HEK293 (cell line): ENCODE data around the gene BCKDHB.

Source experiments
- CTCF ChIA-PET: fragments of 350-600 bp; formaldehyde crosslinking; extraction: SDS; loops from one replicate; lab custom pipeline; 2021; ENCODE audit warnings: antibody characterized with exemption; lab: Yijun Ruan, JAX
- POLR2A ChIA-PET: fragments of 300-600 bp; formaldehyde crosslinking; extraction: SDS; loops from one replicate; lab custom pipeline; 2020; ENCODE audit warnings: antibody characterized with exemption, inconsistent platforms; lab: Yijun Ruan, JAX
- H3K27ac ChIP-seq: fragments of 200-500 bp; sonication (Bioruptor generic); 2 replicates; pipeline ENCODE4 v1.5.1; 2014; ENCODE audit warnings: low read depth, low read length, control low read depth, inconsistent platforms; ENCODE audit errors: extremely low read depth
- H3K36me3 ChIP-seq, 2 experiments: fragments of 200-500 bp in 1 of 2; sonication (Bioruptor generic) in 1 of 2; 1 replicate in 1 of 2; 2 replicates in 1 of 2; pipeline ENCODE4 v1.5.1; 2014 to 2017; ENCODE audit warnings: inconsistent platforms in 2 of 2, low read length in 2 of 2; ENCODE audit not compliant: control insufficient read depth in 2 of 2, insufficient read depth in 1 of 2
- H3K4me1 ChIP-seq: fragments of 200-500 bp; sonication (Bioruptor generic); 2 replicates; pipeline ENCODE4 v1.5.1; 2014; ENCODE audit warnings: mild to moderate bottlenecking, low read length, inconsistent platforms; ENCODE audit not compliant: control insufficient read depth, insufficient read depth
- H3K4me3 ChIP-seq: 2 replicates; pipeline ENCODE4 v1.5.1; 2011; ENCODE audit warnings: low read depth, mild to moderate bottlenecking, control low read depth, low read length, moderate library complexity
- H3K9me3 ChIP-seq: fragments of 200-500 bp; sonication (Bioruptor generic); 2 replicates; pipeline ENCODE4 v1.5.1; 2014; ENCODE audit warnings: low read depth, low read length, inconsistent platforms; ENCODE audit not compliant: control insufficient read depth, insufficient read depth
- MYNN ChIP-seq: fragments of 450-650 bp; formaldehyde crosslinking; IDR thresholded peaks from 2 replicates; pipeline ENCODE4 v1.5.1; 2016; ENCODE audit warnings: missing biosample characterization, missing genetic modification characterization, borderline replicate concordance
- RBAK ChIP-seq: fragments of 450-650 bp; formaldehyde crosslinking; IDR thresholded peaks from 2 replicates; pipeline ENCODE4 v1.5.1; 2016; ENCODE audit warnings: missing biosample characterization, missing genetic modification characterization
- SETDB1 ChIP-seq: IDR thresholded peaks from one replicate; pipeline ENCODE4 v1.6.1; 2017; ENCODE audit warnings: mild to moderate bottlenecking, low read length, moderate library complexity, mixed read lengths; ENCODE audit not compliant: insufficient read length
- TCF7L2 ChIP-seq: IDR thresholded peaks from 2 replicates; pipeline ENCODE4 v1.6.1; 2011; ENCODE audit warnings: low read depth, mild to moderate bottlenecking, inconsistent platforms, low read length, moderate library complexity, borderline replicate concordance
- TSHZ1 ChIP-seq: fragments of 450-650 bp; formaldehyde crosslinking; IDR thresholded peaks from 2 replicates; pipeline ENCODE4 v1.5.1; 2016; ENCODE audit warnings: missing biosample characterization, missing genetic modification characterization, borderline replicate concordance
- ZNF133 ChIP-seq: fragments of 450-650 bp; formaldehyde crosslinking; IDR thresholded peaks from 2 replicates; pipeline ENCODE4 v1.5.1; 2016; ENCODE audit warnings: missing biosample characterization, missing genetic modification characterization
- ZNF155 ChIP-seq: fragments of 450-650 bp; formaldehyde crosslinking; IDR thresholded peaks from 2 replicates; pipeline ENCODE4 v1.5.1; 2016; ENCODE audit warnings: missing biosample characterization, missing genetic modification characterization
- ZNF19 ChIP-seq: fragments of 450-650 bp; formaldehyde crosslinking; IDR thresholded peaks from 2 replicates; pipeline ENCODE4; 2016; ENCODE audit warnings: missing biosample characterization, missing genetic modification characterization, low read depth
- ZNF311 ChIP-seq: fragments of 450-650 bp; formaldehyde crosslinking; IDR thresholded peaks from 2 replicates; pipeline ENCODE4 v1.5.1; 2017; ENCODE audit warnings: missing biosample characterization, missing genetic modification characterization, borderline replicate concordance
- ZNF324 ChIP-seq: fragments of 450-650 bp; formaldehyde crosslinking; IDR thresholded peaks from 2 replicates; pipeline ENCODE4 v1.5.1; 2016; ENCODE audit warnings: missing biosample characterization, missing genetic modification characterization
- ZNF335 ChIP-seq: fragments of 450-650 bp; formaldehyde crosslinking; conservative IDR thresholded peaks from 2 replicates; pipeline ENCODE4 v1.5.1; 2016; ENCODE audit warnings: missing biosample characterization, missing genetic modification characterization
- ZNF433 ChIP-seq: fragments of 450-650 bp; formaldehyde crosslinking; IDR thresholded peaks from 2 replicates; pipeline ENCODE4 v1.5.1; 2016; ENCODE audit warnings: missing biosample characterization, missing genetic modification characterization, low read depth
- ZNF677 ChIP-seq: fragments of 450-650 bp; IDR thresholded peaks from 2 replicates; pipeline ENCODE4 v1.5.0; 2018; ENCODE audit warnings: missing biosample characterization, mild to moderate bottlenecking, missing genetic modification characterization, moderate library complexity
- ZNF707 ChIP-seq: fragments of 450-650 bp; formaldehyde crosslinking; IDR thresholded peaks from 2 replicates; pipeline ENCODE4 v1.5.1; 2016; ENCODE audit warnings: missing biosample characterization, missing genetic modification characterization
- ZSCAN23 ChIP-seq: fragments of 450-650 bp; formaldehyde crosslinking; IDR thresholded peaks from 2 replicates; pipeline ENCODE4 v1.5.1; 2016; ENCODE audit warnings: missing biosample characterization, missing genetic modification characterization
- TF ChIP-seq, protein P1 (sequence below): fragments of 450-650 bp; formaldehyde crosslinking; IDR thresholded peaks from 2 replicates; pipeline ENCODE4 v1.5.1; 2016; ENCODE audit warnings: missing biosample characterization, missing genetic modification characterization
- TF ChIP-seq, protein P2 (sequence below): fragments of 450-650 bp; formaldehyde crosslinking; IDR thresholded peaks from 2 replicates; pipeline ENCODE4 v1.5.1; 2016; ENCODE audit warnings: missing biosample characterization, missing genetic modification characterization
- TF ChIP-seq, protein P3 (sequence below): fragments of 450-650 bp; formaldehyde crosslinking; IDR thresholded peaks from 2 replicates; pipeline ENCODE4 v1.5.1; 2016; ENCODE audit warnings: missing biosample characterization, missing genetic modification characterization
- TF ChIP-seq, protein P4 (sequence below): fragments of 450-650 bp; formaldehyde crosslinking; IDR thresholded peaks from 2 replicates; pipeline ENCODE4 v1.5.1; 2016; ENCODE audit warnings: missing biosample characterization, missing genetic modification characterization

The BCKDHB gene

DNA sequence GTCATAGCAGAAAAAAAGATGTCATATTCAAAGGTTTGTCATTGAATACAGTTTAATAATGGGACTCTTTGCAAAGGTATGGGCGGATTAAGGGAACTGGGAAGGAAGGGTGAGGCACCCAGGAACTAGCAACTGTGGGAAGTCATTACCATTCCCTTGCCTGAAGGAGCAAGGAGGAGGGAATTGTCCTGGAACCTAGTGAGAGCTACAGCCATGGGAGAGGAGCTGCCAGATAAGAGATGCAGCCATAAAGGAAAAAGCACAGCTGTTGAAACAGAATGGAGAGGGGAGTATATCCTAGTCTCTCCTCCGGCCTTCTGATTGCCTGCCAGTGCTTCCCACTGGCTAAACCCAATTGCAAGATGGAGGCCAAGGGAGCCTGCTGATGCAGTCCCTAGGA lies 250.6 kb downstream of the BCKDHB start (continued):
- TF ChIP-seq, protein P1, sequence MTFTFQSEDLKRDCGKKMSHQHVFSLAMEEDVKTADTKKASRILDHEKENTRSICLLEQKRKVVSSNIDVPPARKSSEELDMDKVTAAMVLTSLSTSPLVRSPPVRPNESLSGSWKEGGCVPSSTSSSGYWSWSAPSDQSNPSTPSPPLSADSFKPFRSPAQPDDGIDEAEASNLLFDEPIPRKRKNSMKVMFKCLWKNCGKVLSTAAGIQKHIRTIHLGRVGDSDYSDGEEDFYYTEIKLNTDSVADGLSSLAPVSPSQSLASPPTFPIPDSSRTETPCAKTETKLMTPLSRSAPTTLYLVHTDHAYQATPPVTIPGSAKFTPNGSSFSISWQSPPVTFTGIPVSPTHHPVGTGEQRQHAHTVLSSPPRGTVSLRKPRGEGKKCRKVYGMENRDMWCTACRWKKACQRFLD (tag by site-specific recombination) = no peak
- no peak for TF ChIP-seq SETDB1
- TF ChIP-seq ZNF19 = no peak
- TF ChIP-seq TCF7L2 = no peak
- TF ChIP-seq ZNF335 = no peak
- TF ChIP-seq MYNN = no peak
- TF ChIP-seq ZNF133 = no peak

- POLR2A ChIA-PET = no interaction called here
- Histone ChIP-seq H3K4me1 (no peaks in the 10 kb centered on the region), H3K36me3 (no peaks in the 10 kb centered on the region), H3K27ac (no peak overlapping the region), H3K9me3 (no peaks in the 10 kb centered on the region), H3K4me3 (no peak overlapping the region)
- TF ChIP-seq ZSCAN23 (tag by site-specific recombination) = no peak
- TF ChIP-seq, protein P2, sequence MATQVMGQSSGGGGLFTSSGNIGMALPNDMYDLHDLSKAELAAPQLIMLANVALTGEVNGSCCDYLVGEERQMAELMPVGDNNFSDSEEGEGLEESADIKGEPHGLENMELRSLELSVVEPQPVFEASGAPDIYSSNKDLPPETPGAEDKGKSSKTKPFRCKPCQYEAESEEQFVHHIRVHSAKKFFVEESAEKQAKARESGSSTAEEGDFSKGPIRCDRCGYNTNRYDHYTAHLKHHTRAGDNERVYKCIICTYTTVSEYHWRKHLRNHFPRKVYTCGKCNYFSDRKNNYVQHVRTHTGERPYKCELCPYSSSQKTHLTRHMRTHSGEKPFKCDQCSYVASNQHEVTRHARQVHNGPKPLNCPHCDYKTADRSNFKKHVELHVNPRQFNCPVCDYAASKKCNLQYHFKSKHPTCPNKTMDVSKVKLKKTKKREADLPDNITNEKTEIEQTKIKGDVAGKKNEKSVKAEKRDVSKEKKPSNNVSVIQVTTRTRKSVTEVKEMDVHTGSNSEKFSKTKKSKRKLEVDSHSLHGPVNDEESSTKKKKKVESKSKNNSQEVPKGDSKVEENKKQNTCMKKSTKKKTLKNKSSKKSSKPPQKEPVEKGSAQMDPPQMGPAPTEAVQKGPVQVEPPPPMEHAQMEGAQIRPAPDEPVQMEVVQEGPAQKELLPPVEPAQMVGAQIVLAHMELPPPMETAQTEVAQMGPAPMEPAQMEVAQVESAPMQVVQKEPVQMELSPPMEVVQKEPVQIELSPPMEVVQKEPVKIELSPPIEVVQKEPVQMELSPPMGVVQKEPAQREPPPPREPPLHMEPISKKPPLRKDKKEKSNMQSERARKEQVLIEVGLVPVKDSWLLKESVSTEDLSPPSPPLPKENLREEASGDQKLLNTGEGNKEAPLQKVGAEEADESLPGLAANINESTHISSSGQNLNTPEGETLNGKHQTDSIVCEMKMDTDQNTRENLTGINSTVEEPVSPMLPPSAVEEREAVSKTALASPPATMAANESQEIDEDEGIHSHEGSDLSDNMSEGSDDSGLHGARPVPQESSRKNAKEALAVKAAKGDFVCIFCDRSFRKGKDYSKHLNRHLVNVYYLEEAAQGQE (tag by site-specific recombination) = no peak
- TF ChIP-seq, protein P3, sequence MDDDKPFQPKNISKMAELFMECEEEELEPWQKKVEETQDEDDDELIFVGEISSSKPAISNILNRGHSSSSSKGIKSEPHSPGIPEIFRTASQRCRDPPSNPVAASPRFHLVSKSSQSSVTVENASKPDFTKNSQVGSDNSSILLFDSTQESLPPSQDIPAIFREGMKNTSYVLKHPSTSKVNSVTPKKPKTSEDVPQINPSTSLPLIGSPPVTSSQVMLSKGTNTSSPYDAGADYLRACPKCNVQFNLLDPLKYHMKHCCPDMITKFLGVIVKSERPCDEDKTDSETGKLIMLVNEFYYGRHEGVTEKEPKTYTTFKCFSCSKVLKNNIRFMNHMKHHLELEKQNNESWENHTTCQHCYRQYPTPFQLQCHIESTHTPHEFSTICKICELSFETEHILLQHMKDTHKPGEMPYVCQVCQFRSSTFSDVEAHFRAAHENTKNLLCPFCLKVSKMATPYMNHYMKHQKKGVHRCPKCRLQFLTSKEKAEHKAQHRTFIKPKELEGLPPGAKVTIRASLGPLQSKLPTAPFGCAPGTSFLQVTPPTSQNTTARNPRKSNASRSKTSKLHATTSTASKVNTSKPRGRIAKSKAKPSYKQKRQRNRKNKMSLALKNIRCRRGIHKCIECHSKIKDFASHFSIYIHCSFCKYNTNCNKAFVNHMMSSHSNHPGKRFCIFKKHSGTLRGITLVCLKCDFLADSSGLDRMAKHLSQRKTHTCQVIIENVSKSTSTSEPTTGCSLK = no peak
- TF ChIP-seq ZNF155 = no peak
- TF ChIP-seq, protein P4, sequence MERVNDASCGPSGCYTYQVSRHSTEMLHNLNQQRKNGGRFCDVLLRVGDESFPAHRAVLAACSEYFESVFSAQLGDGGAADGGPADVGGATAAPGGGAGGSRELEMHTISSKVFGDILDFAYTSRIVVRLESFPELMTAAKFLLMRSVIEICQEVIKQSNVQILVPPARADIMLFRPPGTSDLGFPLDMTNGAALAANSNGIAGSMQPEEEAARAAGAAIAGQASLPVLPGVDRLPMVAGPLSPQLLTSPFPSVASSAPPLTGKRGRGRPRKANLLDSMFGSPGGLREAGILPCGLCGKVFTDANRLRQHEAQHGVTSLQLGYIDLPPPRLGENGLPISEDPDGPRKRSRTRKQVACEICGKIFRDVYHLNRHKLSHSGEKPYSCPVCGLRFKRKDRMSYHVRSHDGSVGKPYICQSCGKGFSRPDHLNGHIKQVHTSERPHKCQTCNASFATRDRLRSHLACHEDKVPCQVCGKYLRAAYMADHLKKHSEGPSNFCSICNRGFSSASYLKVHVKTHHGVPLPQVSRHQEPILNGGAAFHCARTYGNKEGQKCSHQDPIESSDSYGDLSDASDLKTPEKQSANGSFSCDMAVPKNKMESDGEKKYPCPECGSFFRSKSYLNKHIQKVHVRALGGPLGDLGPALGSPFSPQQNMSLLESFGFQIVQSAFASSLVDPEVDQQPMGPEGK (tag by site-specific recombination) = no peak
- TF ChIP-seq ZNF433 (tag by site-specific recombination) = no peak
- no peak for TF ChIP-seq TSHZ1
- no peak for TF ChIP-seq ZNF311
- TF ChIP-seq, protein P1 (tag by site-specific recombination) = no peak
- no peak for TF ChIP-seq ZNF677 (tag by site-specific recombination)
- TF ChIP-seq ZNF707 (tag by site-specific recombination) = no peak
- no peak for TF ChIP-seq ZNF324 (tag by site-specific recombination)
- TF ChIP-seq RBAK (tag by site-specific recombination) = no peak
- CTCF ChIA-PET = interaction anchor here (0.7 to 0.9 kb wide), 2 partner anchors 62 to 1271 kb away, joined by 3 to 4 read pairs; no protein-coding TSS in a partner anchor
Measured at GRCh38 chr6:80357674-80358073, 251.2 kb downstream of the BCKDHB start.
